H9 (cell line): ENCODE measurements around the gene RNASE2. TPM values are rescaled to one million over a fixed set of nuclear protein-coding genes. Genes with fewer than 3 reads are reported as not detected.

Source experiments
- DNase-seq: peaks from one replicate; pipeline ENCODE4 v3.0.0-alpha.2; 2017
- H2AFZ ChIP-seq: one replicate; pipeline ENCODE4 v1.6.1; 2013; ENCODE audit warnings: mild to moderate bottlenecking, low read length, control low read depth, moderate library complexity
- H2AK5ac ChIP-seq: 2 replicates; pipeline ENCODE4 v1.6.1; 2013; ENCODE audit warnings: low read length, control low read depth, mixed read lengths; ENCODE audit not compliant: insufficient read length
- H2BK120ac ChIP-seq: one replicate; pipeline ENCODE4 v1.6.1; 2013; ENCODE audit warnings: low read depth, mild to moderate bottlenecking, low read length, control low read depth, inconsistent platforms; ENCODE audit not compliant: poor library complexity, severe bottlenecking
- H2BK12ac ChIP-seq: 2 replicates; pipeline ENCODE4 v1.6.1; 2013; ENCODE audit warnings: low read length, control low read depth, mixed read lengths, low read depth; ENCODE audit not compliant: insufficient read length
- H2BK15ac ChIP-seq: 2 replicates; pipeline ENCODE4 v1.6.1; 2013; ENCODE audit warnings: low read depth, low read length, control low read depth
- H2BK20ac ChIP-seq: one replicate; pipeline ENCODE4 v1.6.1; 2013; ENCODE audit warnings: low read depth, mild to moderate bottlenecking, low read length, control low read depth, inconsistent platforms; ENCODE audit not compliant: poor library complexity, severe bottlenecking
- H2BK5ac ChIP-seq: 2 replicates; pipeline ENCODE4 v1.6.1; 2013; ENCODE audit warnings: low read length, control low read depth, mixed read lengths; ENCODE audit not compliant: insufficient read length
- H3K14ac ChIP-seq: 2 replicates; pipeline ENCODE4 v1.6.1; 2013; ENCODE audit warnings: low read length, control low read depth; ENCODE audit not compliant: insufficient read depth
- H3K18ac ChIP-seq: 2 replicates; pipeline ENCODE4 v1.6.1; 2013; ENCODE audit warnings: low read depth, mild to moderate bottlenecking, mixed read lengths, low read length, control low read depth; ENCODE audit not compliant: insufficient read length
- H3K23ac ChIP-seq: 2 replicates; pipeline ENCODE4 v1.6.1; 2013; ENCODE audit warnings: low read length, control low read depth, mixed read lengths, low read depth; ENCODE audit not compliant: insufficient read length
- H3K23me2 ChIP-seq: 2 replicates; pipeline ENCODE4 v1.6.1; 2013; ENCODE audit warnings: low read depth, mild to moderate bottlenecking, mixed read lengths, low read length, control low read depth; ENCODE audit not compliant: insufficient read length, poor library complexity, severe bottlenecking
- H3K27ac ChIP-seq: 2 replicates; pipeline ENCODE4 v1.5.1; 2013; ENCODE audit warnings: low read length, control low read depth, mixed read lengths, low read depth; ENCODE audit not compliant: insufficient read length
- H3K27me3 ChIP-seq: 2 replicates; pipeline ENCODE4 v1.6.1; 2013; ENCODE audit warnings: low read length, control low read depth, inconsistent platforms; ENCODE audit not compliant: insufficient read depth
- H3K4ac ChIP-seq: 2 replicates; pipeline ENCODE4 v1.6.1; 2013; ENCODE audit warnings: low read depth, mild to moderate bottlenecking, control low read depth, inconsistent platforms, low read length, moderate library complexity
- H3K4me1 ChIP-seq: 2 replicates; pipeline ENCODE4 v1.6.1; 2013; ENCODE audit warnings: low read length, control low read depth, inconsistent platforms; ENCODE audit not compliant: insufficient read depth
- H3K4me2 ChIP-seq: 2 replicates; pipeline ENCODE4 v1.6.1; 2013; ENCODE audit warnings: low read length, control low read depth, mixed read lengths; ENCODE audit not compliant: insufficient read length, insufficient read depth
- H3K56ac ChIP-seq: 2 replicates; pipeline ENCODE4 v1.6.1; 2013; ENCODE audit warnings: low read depth, mild to moderate bottlenecking, mixed read lengths, low read length, control low read depth; ENCODE audit not compliant: insufficient read length
- H3K79me1 ChIP-seq: 2 replicates; pipeline ENCODE4 v1.6.1; 2013; ENCODE audit warnings: low read depth, mild to moderate bottlenecking, moderate library complexity, low read length, control low read depth, inconsistent platforms; ENCODE audit not compliant: insufficient read depth, poor library complexity, severe bottlenecking
- H3K79me2 ChIP-seq: 2 replicates; pipeline ENCODE4 v1.6.1; 2013; ENCODE audit warnings: low read length, control low read depth, inconsistent platforms; ENCODE audit not compliant: insufficient read depth
- H3K9ac ChIP-seq: 2 replicates; pipeline ENCODE4 v1.6.1; 2013; ENCODE audit warnings: low read length, control low read depth, mixed read lengths; ENCODE audit not compliant: insufficient read length; ENCODE audit errors: extremely low read depth
- H3K9me3 ChIP-seq: one replicate; pipeline ENCODE4 v1.6.1; 2013; ENCODE audit warnings: low read depth, low read length, inconsistent platforms; ENCODE audit not compliant: control insufficient read depth
- H3T11ph ChIP-seq: one replicate; pipeline ENCODE4 v1.6.1; 2013; ENCODE audit warnings: mild to moderate bottlenecking, low read length, control low read depth, inconsistent platforms
- H4K20me1 ChIP-seq: one replicate; pipeline ENCODE4 v1.6.1; 2013; ENCODE audit not compliant: control insufficient read depth, insufficient read length, insufficient read depth
- H4K5ac ChIP-seq: 2 replicates; pipeline ENCODE4 v1.6.1; 2013; ENCODE audit warnings: low read depth, mild to moderate bottlenecking, mixed read lengths, low read length, control low read depth; ENCODE audit not compliant: insufficient read length
- H4K8ac ChIP-seq: replicated peaks from 2 replicates; pipeline ENCODE4 v1.6.1; 2013; ENCODE audit warnings: low read length, control low read depth, mixed read lengths, low read depth; ENCODE audit not compliant: insufficient read length
- H4K91ac ChIP-seq: 2 replicates; pipeline ENCODE4 v1.6.1; 2013; ENCODE audit warnings: low read depth, mild to moderate bottlenecking, moderate library complexity, mixed read lengths, low read length, control low read depth; ENCODE audit not compliant: insufficient read length
- H3K27ac Mint-ChIP-seq, 3 experiments: 2 replicates in 2 of 3; 3 replicates in 1 of 3; pipeline ENCODE4 v1.8.0; 2020 to 2021; ENCODE audit warnings: mixed read lengths in 3 of 3, mild to moderate bottlenecking in 1 of 3, moderate library complexity in 1 of 3
- H3K27me3 Mint-ChIP-seq: 2 replicates; pipeline ENCODE4 v1.8.0; 2021; ENCODE audit warnings: low read depth, mild to moderate bottlenecking, moderate library complexity, mixed read lengths
- H3K36me3 Mint-ChIP-seq, 3 experiments: 2 replicates in 2 of 3; 3 replicates in 1 of 3; pipeline ENCODE4 v1.8.0; 2020 to 2021; ENCODE audit warnings: low read depth in 3 of 3, mixed read lengths in 3 of 3; ENCODE audit not compliant: insufficient read depth in 1 of 3
- H3K4me1 Mint-ChIP-seq, 2 experiments: 2 replicates each; pipeline ENCODE4 v1.8.0; 2020; ENCODE audit warnings: mixed read lengths in 2 of 2
- H3K4me3 Mint-ChIP-seq, 2 experiments: 2 replicates in 1 of 2; 3 replicates in 1 of 2; pipeline ENCODE4 v1.8.0; 2020 to 2021; ENCODE audit warnings: mild to moderate bottlenecking in 2 of 2, mixed read lengths in 2 of 2, moderate library complexity in 1 of 2
- H3K9me3 Mint-ChIP-seq, 2 experiments: 2 replicates in 1 of 2; 3 replicates in 1 of 2; pipeline ENCODE4 v1.8.0; 2020; ENCODE audit warnings: mild to moderate bottlenecking in 2 of 2, mixed read lengths in 2 of 2, moderate library complexity in 1 of 2
- CTCF ChIP-seq: fragments of 200-600 bp; sonication (generic); conservative IDR thresholded peaks from 3 replicates; pipeline ENCODE4 v1.8.0; 2021; ENCODE audit warnings: antibody characterized with exemption, mild to moderate bottlenecking
- WGBS: extraction: QIAGEN DNeasy Blood & Tissue Kit; methylation state at CpG from one replicate; pipeline ENCODE4 v1.1.7; 2013; ENCODE audit warnings: missing lambda C conversion rate, low lambda C conversion rate, mixed read lengths; ENCODE audit not compliant: insufficient read length; ENCODE audit errors: extremely low coverage; 5-methylcytosine and 5-hydroxymethylcytosine counted together
- total RNA-seq: library from RNA; stranded (reverse); gene quantifications from 2 replicates; pipeline ENCODE4 v1.2.1, GENCODE V29; 2021

Gene RNASE2
- total RNA-seq, 1 experiment from 2014 or later = not detected

- Histone ChIP-seq H3K9me3 (no peaks in the 10 kb centered on the region), H2AK5ac (no peak overlapping the region), H3T11ph (no peak overlapping the region), H2BK120ac (no peak overlapping the region), H2AFZ (no peak overlapping the region), H3K27ac (no peak overlapping the region), H3K27me3 (no peaks in the 10 kb centered on the region), H3K79me2 (no peaks in the 10 kb centered on the region), H2BK12ac (no peak overlapping the region), H4K91ac (no peak overlapping the region), H3K4me1 (no peaks in the 10 kb centered on the region), H3K9ac (no peak overlapping the region), H4K5ac (no peak overlapping the region), H2BK20ac (no peak overlapping the region), H3K4ac (no peak overlapping the region), H3K18ac (no peak overlapping the region), H3K23me2 (no peaks in the 10 kb centered on the region), H4K8ac (no peak overlapping the region), H3K23ac (no peak overlapping the region), H4K20me1 (no peaks in the 10 kb centered on the region), H3K4me2 (no peak overlapping the region), H2BK5ac (no peak overlapping the region), H2BK15ac (no peak overlapping the region), H3K14ac (no peak overlapping the region), H3K79me1 (no peaks in the 10 kb centered on the region), H3K56ac (no peak overlapping the region)
- WGBS = no CpG with 5 or more reads among the region's 6 CpGs
- H3K27ac Mint-ChIP-seq = peak overlapping the region in 1 of 3 experiments; percentile 26; a peak in 1 of 7 replicates
- no peak for TF ChIP-seq CTCF
- DNase-seq = no peak
- peaks cover 17 to 19% of the 10 kb centered on the region in 2 experiments for H3K4me1 Mint-ChIP-seq
- H3K4me3 Mint-ChIP-seq = no peak overlapping the region
- no peaks in the 10 kb centered on the region for H3K9me3 Mint-ChIP-seq
- H3K36me3 Mint-ChIP-seq = peaks cover 25 to 45% (median 40%) of the 10 kb centered on the region in 3 experiments; a peak in 6 of 7 replicates
- H3K27me3 Mint-ChIP-seq = no peaks in the 10 kb centered on the region; the same call in 1 of the 2 replicates
Measured at GRCh38 chr14:20997564-20997963, 42.3 kb downstream of the RNASE2 start.
